MCF 10A (cell line): ENCODE measurements around the gene APBB1. TPM values are rescaled to one million over a fixed set of nuclear protein-coding genes. Genes with fewer than 3 reads are reported as not detected.

Experiments
- BruUV-seq: library from RNA; stranded (reverse); fragments of 400-500 nt; replicated peaks from 2 replicates; lab custom pipeline; 2021; lab: Mats Ljungman, UMichigan
- CTCF ChIA-PET: fragments of 300-600 bp; sonication (Branson Sonifier 250); formaldehyde crosslinking; extraction: SDS; loops from one replicate; lab custom pipeline; 2021; ENCODE audit warnings: antibody characterized with exemption, inconsistent platforms; lab: Yijun Ruan, JAX
- POLR2A ChIA-PET: fragments of 300-600, 350-650 bp; sonication (Branson Sonifier 250); formaldehyde crosslinking; extraction: SDS; loops from one replicate; lab custom pipeline; 2020; ENCODE audit warnings: antibody characterized with exemption, inconsistent platforms; lab: Yijun Ruan, JAX
- DNase-seq: peaks from one replicate; pipeline ENCODE4 v3.0.0-alpha.2; 2018; ENCODE audit not compliant: unreplicated experiment
- H3K27ac Mint-ChIP-seq: one replicate; pipeline ENCODE4 v1.8.0; 2022; ENCODE audit warnings: mild to moderate bottlenecking, low read depth, mixed read lengths; ENCODE audit not compliant: unreplicated experiment
- H3K27me3 Mint-ChIP-seq: one replicate; pipeline ENCODE4 v1.8.0; 2022; ENCODE audit warnings: mixed read lengths; ENCODE audit not compliant: insufficient read depth, unreplicated experiment
- H3K36me3 Mint-ChIP-seq: one replicate; pipeline ENCODE4 v1.8.0; 2022; ENCODE audit warnings: mild to moderate bottlenecking, moderate library complexity, mixed read lengths; ENCODE audit not compliant: insufficient read depth, unreplicated experiment
- H3K4me1 Mint-ChIP-seq: one replicate; pipeline ENCODE4 v1.8.0; 2022; ENCODE audit warnings: mixed read lengths; ENCODE audit not compliant: insufficient read depth, unreplicated experiment
- H3K4me3 Mint-ChIP-seq: one replicate; pipeline ENCODE4 v1.8.0; 2022; ENCODE audit warnings: mild to moderate bottlenecking, moderate library complexity, mixed read lengths; ENCODE audit not compliant: unreplicated experiment
- H3K9me3 Mint-ChIP-seq: one replicate; pipeline ENCODE4 v1.8.0; 2022; ENCODE audit warnings: mixed read lengths; ENCODE audit not compliant: unreplicated experiment
- intact Hi-C: fragments of 100-400 bp; cut with micrococcal nuclease; formaldehyde crosslinking; loops from 2 replicates; pipeline ENCODE4 v1.14.1; 2022
- total RNA-seq: library from RNA; stranded (reverse); gene quantifications from 2 replicates; pipeline ENCODE4 v1.2.3, GENCODE V29; 2022
- TF ChIP-seq, protein P1 (sequence below): fragments of 200-600 bp; IDR thresholded peaks from one replicate; pipeline ENCODE4 v1.8.0; 2022; ENCODE audit warnings: antibody characterized with exemption, mild to moderate bottlenecking; ENCODE audit not compliant: unreplicated experiment

The APBB1 gene
- total RNA-seq, 1 experiment from 2014 or later = 0.89 TPM

DNA sequence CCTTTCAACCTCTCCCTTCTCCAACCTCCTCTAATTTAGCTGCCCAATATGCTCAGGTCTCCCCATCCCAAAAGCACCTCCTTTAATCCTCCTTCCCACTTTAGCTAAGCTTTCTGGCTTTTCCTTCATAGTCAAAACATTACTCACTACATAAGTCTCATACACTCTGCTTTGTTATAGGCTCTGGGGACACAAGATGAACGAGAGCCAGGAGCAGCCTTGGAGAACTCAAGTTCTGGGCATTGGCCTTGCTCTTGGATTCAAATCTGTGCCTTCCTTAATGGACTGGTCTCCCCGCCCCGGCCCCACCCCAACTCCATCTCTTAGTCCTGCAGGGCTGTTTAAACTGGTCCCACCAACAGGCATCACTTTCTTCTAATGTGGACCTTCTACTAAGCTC is 33.3 kb upstream of the APBB1 start:
- BruUV-seq = no TSS peak
- no peaks in the 10 kb centered on the region for H3K27me3 Mint-ChIP-seq
- DNase-seq = no peak
- intact Hi-C loops = no loop called here
- H3K4me3 Mint-ChIP-seq = no peak overlapping the region
- no peaks in the 10 kb centered on the region for H3K36me3 Mint-ChIP-seq
- no peaks in the 10 kb centered on the region for H3K9me3 Mint-ChIP-seq
- ChIA-PET CTCF (interaction anchor here (0.6 to 5.5 kb wide), 7 partner anchors 9 to 1308 kb away, joined by 3 to 79 read pairs (median 4); partner anchors contain the start of gene HPX), POLR2A (no interaction called here)
- no peak overlapping the region for H3K27ac Mint-ChIP-seq
- H3K4me1 Mint-ChIP-seq = no peaks in the 10 kb centered on the region
- TF ChIP-seq, protein P1, sequence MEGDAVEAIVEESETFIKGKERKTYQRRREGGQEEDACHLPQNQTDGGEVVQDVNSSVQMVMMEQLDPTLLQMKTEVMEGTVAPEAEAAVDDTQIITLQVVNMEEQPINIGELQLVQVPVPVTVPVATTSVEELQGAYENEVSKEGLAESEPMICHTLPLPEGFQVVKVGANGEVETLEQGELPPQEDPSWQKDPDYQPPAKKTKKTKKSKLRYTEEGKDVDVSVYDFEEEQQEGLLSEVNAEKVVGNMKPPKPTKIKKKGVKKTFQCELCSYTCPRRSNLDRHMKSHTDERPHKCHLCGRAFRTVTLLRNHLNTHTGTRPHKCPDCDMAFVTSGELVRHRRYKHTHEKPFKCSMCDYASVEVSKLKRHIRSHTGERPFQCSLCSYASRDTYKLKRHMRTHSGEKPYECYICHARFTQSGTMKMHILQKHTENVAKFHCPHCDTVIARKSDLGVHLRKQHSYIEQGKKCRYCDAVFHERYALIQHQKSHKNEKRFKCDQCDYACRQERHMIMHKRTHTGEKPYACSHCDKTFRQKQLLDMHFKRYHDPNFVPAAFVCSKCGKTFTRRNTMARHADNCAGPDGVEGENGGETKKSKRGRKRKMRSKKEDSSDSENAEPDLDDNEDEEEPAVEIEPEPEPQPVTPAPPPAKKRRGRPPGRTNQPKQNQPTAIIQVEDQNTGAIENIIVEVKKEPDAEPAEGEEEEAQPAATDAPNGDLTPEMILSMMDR = no peak

DNA sequence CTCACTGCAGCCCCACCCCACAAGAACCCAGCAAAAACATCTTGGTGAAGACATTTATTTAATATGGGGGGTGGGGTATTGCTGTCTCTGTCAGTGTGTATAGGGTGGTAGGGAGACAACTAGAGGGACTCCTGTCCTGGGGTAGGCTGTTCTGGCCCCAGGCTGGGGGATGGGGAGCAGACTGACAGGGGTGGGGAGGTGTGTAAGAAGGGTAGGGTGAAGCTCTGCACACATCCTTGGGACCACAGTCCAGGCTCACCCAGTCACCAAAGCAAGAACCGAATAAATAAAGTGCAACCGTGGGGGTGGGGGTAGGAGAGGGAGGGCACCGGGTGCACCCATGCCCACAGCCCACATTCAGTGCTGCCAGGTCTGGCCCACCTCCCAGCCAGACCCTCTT is 29.7 kb upstream of the APBB1 start:
- Mint-ChIP-seq H3K27me3 (no peaks in the 10 kb centered on the region), H3K4me3 (no peak overlapping the region), H3K36me3 (no peaks in the 10 kb centered on the region), H3K4me1 (no peaks in the 10 kb centered on the region), H3K27ac (no peak overlapping the region), H3K9me3 (no peaks in the 10 kb centered on the region)
- TF ChIP-seq, protein P1 = no peak
- BruUV-seq = no TSS peak
- CTCF ChIA-PET = interaction anchor here (0.6 to 14.6 kb wide), 4 partner anchors 58 to 1897 kb away, joined by 3 to 469 read pairs (median 4); no protein-coding TSS in a partner anchor
- DNase-seq = no peak
- POLR2A ChIA-PET = interaction anchor here (0.7 kb wide), 1 partner anchor 66 kb away, joined by 3 read pairs; no protein-coding TSS in a partner anchor
- intact Hi-C loops = no loop called here

DNA sequence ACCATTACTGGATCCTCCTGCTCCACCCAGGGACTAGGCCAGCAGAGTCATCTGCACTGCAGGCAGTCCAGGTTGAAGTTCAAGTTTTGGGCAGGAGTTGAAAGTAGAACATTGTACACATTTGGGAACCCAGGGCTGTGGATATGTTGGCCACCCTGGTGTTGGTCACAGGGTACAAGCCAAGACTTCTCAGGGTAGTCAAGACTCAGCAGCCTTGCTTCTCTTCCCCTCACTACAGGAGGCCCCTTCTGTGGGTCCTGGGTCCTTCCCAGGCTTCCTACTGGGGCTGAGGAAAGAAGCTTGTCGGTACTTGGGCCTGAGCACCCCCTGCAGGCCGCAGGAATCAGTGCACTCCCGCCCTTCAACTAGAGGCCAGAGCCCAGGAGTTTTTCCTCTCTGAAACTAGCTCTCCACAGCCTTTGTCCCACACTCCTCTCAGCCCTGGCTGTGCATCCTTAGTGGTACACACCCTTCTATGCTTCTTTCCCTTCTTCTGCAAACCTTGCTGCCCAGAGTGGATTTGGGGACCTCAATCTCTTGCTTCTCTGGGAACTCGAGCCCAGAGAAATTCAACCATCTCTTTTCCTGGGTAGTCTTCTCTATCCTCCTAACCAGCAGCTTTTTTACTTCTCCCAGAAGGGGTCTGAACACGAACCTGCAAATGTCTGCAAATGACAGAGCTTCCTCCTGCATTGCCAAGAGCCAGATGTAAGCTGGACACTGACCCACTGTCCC is 24.5 kb upstream of the APBB1 start:
- no peaks in the 10 kb centered on the region for H3K4me1 Mint-ChIP-seq
- TF ChIP-seq, protein P1 = peak; percentile 88
- CTCF ChIA-PET = interaction anchor here (0.6 to 14.6 kb wide), 44 partner anchors 11 to 1845 kb away, joined by 3 to 469 read pairs (median 4); partner anchors contain the start of genes APBB1 and SMPD1
- POLR2A ChIA-PET = interaction anchor here (0.7 to 1.6 kb wide), 4 partner anchors 14 to 90 kb away, joined by 3 to 18 read pairs (median 4); no protein-coding TSS in a partner anchor
- no peaks in the 10 kb centered on the region for H3K9me3 Mint-ChIP-seq
- H3K36me3 Mint-ChIP-seq = no peaks in the 10 kb centered on the region
- no peaks in the 10 kb centered on the region for H3K27me3 Mint-ChIP-seq
- H3K27ac Mint-ChIP-seq = no peak overlapping the region
- intact Hi-C loops = loop anchor here (1.0 to 5.0 kb wide), 3 partner anchors 62 to 264 kb away; no protein-coding TSS in a partner anchor
- peak; percentile 57 for DNase-seq
- no TSS peak for BruUV-seq
- no peak overlapping the region for H3K4me3 Mint-ChIP-seq

DNA sequence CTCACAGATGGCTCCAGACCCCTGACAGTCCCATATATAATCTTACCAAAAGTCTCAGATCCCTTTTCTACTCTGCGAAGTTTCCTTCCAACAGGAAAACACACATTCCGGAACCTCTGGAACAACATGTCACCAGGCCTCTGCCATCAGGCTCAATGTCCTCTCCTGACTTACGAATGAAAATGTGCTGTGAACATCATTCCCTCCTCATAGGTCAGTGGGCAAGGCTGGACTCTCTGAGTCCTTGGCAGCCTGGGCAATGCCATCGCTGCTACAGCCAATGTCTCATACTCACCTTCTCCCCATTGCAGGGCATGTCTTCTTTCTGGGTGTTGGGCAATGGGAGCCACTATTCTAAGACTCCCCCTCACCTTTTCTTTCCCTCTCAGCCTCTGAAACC is 23.5 kb upstream of the APBB1 start:
- Mint-ChIP-seq H3K27ac (no peak overlapping the region), H3K36me3 (no peaks in the 10 kb centered on the region), H3K4me3 (no peak overlapping the region), H3K9me3 (no peaks in the 10 kb centered on the region), H3K27me3 (no peaks in the 10 kb centered on the region), H3K4me1 (no peaks in the 10 kb centered on the region)
- ChIA-PET POLR2A (interaction anchor here (1.4 kb wide), 1 partner anchor 54 kb away, joined by 4 read pairs; no protein-coding TSS in a partner anchor), CTCF (interaction anchor here (0.6 to 14.6 kb wide), 13 partner anchors 10 to 264 kb away, joined by 3 to 469 read pairs (median 11); partner anchors contain the start of genes APBB1 and SMPD1)
- TF ChIP-seq, protein P1 = no peak
- BruUV-seq = no TSS peak
- no peak for DNase-seq
- intact Hi-C loops = loop anchor here (5.0 kb wide), 1 partner anchor 265 kb away; no protein-coding TSS in a partner anchor
